ENCODE measurements around the gene SCNN1B. TPM values are rescaled to one million over a fixed set of nuclear protein-coding genes. Genes with fewer than 3 reads are reported as not detected.

SCNN1B gene
- not detected in 2 replicates for total RNA-seq

DNA sequence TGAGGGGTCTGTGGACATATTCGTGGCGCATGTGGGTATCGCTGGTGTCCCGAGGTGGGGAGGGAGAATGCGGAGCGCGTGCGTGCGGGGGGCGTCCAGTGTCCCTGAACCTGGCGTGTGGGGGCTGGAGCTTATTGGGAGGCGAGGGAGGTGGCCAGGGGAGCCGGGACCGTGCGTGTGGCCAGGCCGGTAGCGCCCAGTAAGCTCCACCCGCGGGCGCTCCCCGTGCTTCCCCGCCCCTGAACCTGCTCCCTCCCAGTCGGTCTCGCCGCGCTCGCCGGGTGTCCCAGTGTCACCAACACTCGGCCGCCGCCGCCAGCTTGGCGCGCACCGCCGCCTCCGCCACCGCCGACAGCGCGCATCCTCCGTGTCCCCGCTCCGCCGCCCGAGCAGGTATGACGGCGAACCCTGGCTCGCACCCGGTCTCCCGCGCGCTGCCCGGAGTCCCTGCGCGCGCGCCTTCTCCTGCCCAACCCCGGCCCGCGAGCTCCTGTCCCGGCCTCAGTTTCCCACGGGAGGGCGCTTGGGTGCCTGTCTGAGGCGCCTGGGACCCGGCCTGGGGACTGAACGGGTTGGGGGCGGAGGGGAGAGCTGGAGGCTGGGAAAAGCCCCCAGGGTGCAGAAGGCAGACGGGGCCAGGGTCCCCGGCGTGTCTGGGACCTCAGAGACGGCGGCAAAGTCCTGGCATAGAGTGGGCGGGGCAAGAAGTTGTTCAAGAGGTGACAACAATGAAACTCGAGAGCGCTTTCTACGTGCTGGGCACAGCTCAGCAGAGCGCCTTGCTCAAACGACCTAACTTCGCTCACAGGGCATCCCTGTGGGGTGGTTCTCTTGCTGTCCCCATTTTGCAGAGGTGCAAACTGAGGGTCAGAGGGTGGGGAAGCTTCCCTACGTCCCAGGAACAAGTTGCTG is at the start of gene SCNN1B:
TSS of gene SCNN1B (plus strand) at position 258 of the 912 bp plus-strand sequence. CDS start 46,298 bp downstream, outside the sequence.

Other genes starting within 250 kb of the SCNN1B start
- 3.7 and 4.2 TPM in 2 replicates for gene USP31, start 152.8 kb upstream of the SCNN1B start, total RNA-seq
- not detected in 2 replicates for gene SCNN1G, start 119.6 kb upstream of the SCNN1B start, total RNA-seq
- gene COG7, start 150.9 kb downstream of the SCNN1B start, total RNA-seq = 14.6 and 15.5 TPM in 2 replicates
- gene GGA2, start 208.2 kb downstream of the SCNN1B start, total RNA-seq = 9.8 and 10.9 TPM in 2 replicates

Measured in bronchus fibroblast of lung (primary cell).